Parathyroid adenoma (tissue), 2 donors: Measurements from ENCODE around the gene RHOD.

Experiments
- H2AFZ ChIP-seq: fragments of 300-600 bp; sonication (generic); one replicate; pipeline ENCODE4 v1.7.0; 2017; ENCODE audit warnings: antibody characterized with exemption, mild to moderate bottlenecking
- H3K27ac ChIP-seq: fragments of 300-600 bp; sonication (generic); one replicate; pipeline ENCODE4 v1.7.0; 2017
- H3K27me3 ChIP-seq: fragments of 300-600 bp; sonication (generic); one replicate; pipeline ENCODE4 v1.7.0; 2017; ENCODE audit warnings: low read length; ENCODE audit not compliant: control insufficient read depth, insufficient read depth
- H3K36me3 ChIP-seq: fragments of 300-600 bp; sonication (generic); one replicate; pipeline ENCODE4 v1.7.0; 2017; ENCODE audit warnings: low read length; ENCODE audit not compliant: control insufficient read depth, insufficient read depth
- H3K4me1 ChIP-seq: fragments of 300-600 bp; sonication (generic); one replicate; pipeline ENCODE4 v1.7.0; 2017; ENCODE audit warnings: control low read depth
- H3K4me2 ChIP-seq: fragments of 300-600 bp; sonication (generic); one replicate; pipeline ENCODE4 v1.7.0; 2017; ENCODE audit warnings: low read length
- H3K4me3 ChIP-seq: fragments of 300-600 bp; sonication (generic); one replicate; pipeline ENCODE4 v1.7.0; 2017; ENCODE audit warnings: low read depth, low read length
- H3K79me2 ChIP-seq: fragments of 300-600 bp; sonication (generic); one replicate; pipeline ENCODE4 v1.7.0; 2017; ENCODE audit warnings: control low read depth
- H3K9ac ChIP-seq: fragments of 300-600 bp; sonication (generic); one replicate; pipeline ENCODE4 v1.7.0; 2017; ENCODE audit warnings: mild to moderate bottlenecking
- H3K9me3 ChIP-seq: fragments of 300-600 bp; sonication (generic); one replicate; pipeline ENCODE4 v1.7.0; 2017; ENCODE audit warnings: low read length; ENCODE audit not compliant: control insufficient read depth
- TF ChIP-seq, protein P1 (sequence below): fragments of 300-600 bp; sonication (generic); IDR thresholded peaks from one replicate; pipeline ENCODE4 v1.7.0; 2017; ENCODE audit warnings: antibody characterized with exemption, mild to moderate bottlenecking
- donor health status: primary hyperparathyroidism.

The RHOD gene

DNA sequence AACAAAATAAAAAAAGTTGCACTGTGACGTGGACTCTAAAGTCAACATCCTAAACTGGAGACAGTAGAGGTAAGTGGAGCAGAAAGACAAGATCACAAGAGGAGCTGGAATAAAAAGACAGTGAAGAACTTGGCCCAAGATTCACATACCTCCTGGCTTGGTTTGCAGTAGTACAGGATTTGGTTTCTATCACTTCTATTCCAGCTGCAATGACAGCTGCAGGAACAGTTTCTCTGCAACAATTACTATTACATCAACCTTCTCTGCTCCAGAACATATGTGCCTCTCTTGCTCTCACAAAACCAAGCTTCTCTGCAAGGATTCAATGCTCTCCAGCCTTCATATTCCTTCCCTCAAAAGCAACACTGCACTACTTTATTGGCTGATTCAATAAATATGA is 54.6 kb downstream of the RHOD start:
- Histone ChIP-seq H3K9ac (no peak overlapping the region), H3K4me2 (no peak overlapping the region), H3K4me1 (peaks cover 8% of the 10 kb centered on the region), H3K27ac (no peak overlapping the region), H2AFZ (no peak overlapping the region), H3K9me3 (no peaks in the 10 kb centered on the region), H3K4me3 (no peak overlapping the region), H3K36me3 (no peaks in the 10 kb centered on the region), H3K27me3 (no peaks in the 10 kb centered on the region), H3K79me2 (no peaks in the 10 kb centered on the region)
- TF ChIP-seq, protein P1, sequence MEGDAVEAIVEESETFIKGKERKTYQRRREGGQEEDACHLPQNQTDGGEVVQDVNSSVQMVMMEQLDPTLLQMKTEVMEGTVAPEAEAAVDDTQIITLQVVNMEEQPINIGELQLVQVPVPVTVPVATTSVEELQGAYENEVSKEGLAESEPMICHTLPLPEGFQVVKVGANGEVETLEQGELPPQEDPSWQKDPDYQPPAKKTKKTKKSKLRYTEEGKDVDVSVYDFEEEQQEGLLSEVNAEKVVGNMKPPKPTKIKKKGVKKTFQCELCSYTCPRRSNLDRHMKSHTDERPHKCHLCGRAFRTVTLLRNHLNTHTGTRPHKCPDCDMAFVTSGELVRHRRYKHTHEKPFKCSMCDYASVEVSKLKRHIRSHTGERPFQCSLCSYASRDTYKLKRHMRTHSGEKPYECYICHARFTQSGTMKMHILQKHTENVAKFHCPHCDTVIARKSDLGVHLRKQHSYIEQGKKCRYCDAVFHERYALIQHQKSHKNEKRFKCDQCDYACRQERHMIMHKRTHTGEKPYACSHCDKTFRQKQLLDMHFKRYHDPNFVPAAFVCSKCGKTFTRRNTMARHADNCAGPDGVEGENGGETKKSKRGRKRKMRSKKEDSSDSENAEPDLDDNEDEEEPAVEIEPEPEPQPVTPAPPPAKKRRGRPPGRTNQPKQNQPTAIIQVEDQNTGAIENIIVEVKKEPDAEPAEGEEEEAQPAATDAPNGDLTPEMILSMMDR = no peak

DNA sequence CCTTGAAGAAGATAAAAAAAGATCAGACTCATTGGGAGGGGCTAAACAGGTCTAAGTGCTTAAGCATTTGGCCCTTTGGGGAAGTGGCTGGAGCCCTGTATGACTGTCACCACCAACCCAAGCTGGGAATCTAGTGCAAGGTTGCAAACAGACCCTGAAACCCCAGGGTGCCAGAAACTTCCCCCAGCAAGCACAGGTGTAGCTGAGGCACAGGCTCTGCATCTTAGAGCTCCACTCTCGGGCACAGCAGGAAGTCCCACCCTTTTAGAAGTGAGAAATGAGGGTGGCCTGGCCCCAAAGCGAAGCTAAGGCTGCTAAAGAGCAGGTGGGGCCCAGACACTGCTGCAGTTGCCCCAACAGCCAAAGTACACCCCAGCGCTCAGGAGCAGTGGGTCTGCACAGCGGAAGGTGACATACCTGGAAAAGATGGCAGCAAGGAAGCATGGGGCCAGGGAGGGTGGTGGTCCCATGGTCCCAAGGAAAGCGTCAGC is 56.6 kb downstream of the RHOD start:
- no peaks in the 10 kb centered on the region for H3K9me3 ChIP-seq
- H3K4me2 ChIP-seq = no peak overlapping the region
- H3K27me3 ChIP-seq = no peaks in the 10 kb centered on the region
- TF ChIP-seq, protein P1 = no peak
- H3K9ac ChIP-seq = no peak overlapping the region
- H2AFZ ChIP-seq = no peak overlapping the region
- H3K4me1 ChIP-seq = peaks cover 8% of the 10 kb centered on the region
- H3K4me3 ChIP-seq = no peak overlapping the region
- H3K79me2 ChIP-seq = no peaks in the 10 kb centered on the region
- H3K27ac ChIP-seq = no peak overlapping the region
- H3K36me3 ChIP-seq = no peaks in the 10 kb centered on the region

DNA sequence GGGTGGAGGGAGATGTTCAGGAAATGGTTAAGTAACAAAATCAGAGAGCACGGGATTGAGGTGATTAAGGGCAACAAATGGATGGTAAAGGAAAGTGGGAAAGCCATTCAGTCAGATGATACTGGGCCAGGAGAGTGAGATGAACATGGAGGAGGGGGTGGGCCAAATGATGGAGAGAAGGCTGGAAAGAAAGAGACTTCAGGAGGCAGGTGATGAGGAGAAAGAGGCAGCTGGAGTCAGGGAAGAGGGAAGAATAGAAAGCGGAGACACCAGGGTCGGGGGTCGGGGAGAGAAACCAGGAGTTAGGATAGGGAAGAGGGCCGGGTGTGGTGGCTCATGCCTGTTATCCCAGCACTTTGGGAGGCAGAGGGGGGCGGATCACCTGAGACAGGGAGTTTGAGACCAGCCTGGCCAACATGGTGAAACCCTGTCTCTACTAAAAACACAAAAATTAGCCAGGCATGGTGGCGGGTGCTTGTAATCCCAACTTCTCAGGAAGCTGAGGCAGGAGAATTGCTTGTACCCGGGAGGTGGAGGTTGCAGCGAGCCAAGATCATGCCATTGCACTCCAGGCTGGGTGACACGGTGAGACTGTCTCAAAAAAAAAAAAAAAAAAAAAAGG is 57.7 kb downstream of the RHOD start:
- no peak overlapping the region for H3K4me2 ChIP-seq
- no peak overlapping the region for H2AFZ ChIP-seq
- no peaks in the 10 kb centered on the region for H3K27me3 ChIP-seq
- no peak overlapping the region for H3K27ac ChIP-seq
- no peaks in the 10 kb centered on the region for H3K9me3 ChIP-seq
- H3K79me2 ChIP-seq = no peaks in the 10 kb centered on the region
- H3K4me1 ChIP-seq = peaks cover 8% of the 10 kb centered on the region
- TF ChIP-seq, protein P1 = no peak
- H3K36me3 ChIP-seq = no peaks in the 10 kb centered on the region
- H3K4me3 ChIP-seq = no peak overlapping the region
- no peak overlapping the region for H3K9ac ChIP-seq

DNA sequence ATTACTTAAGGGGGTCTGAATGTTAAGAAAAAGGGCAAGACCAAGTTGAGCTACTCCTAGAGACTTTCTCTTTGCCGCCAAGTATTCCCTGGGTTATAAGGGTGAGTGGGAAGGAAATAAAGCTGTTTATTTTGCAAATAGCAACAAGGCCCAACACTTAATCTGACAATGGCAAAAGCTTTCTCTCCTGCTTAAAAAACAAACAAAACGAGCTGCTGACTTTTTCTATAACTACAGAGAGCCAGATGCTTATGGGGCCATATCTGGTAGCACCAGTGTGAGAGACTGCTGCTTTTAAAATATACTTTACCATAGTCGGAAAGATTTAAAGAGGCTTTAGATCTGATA is 60.1 kb downstream of the RHOD start:
- Histone ChIP-seq H3K79me2 (no peaks in the 10 kb centered on the region), H3K4me1 (no peaks in the 10 kb centered on the region), H3K9me3 (no peaks in the 10 kb centered on the region), H2AFZ (peak overlapping the region; percentile 60), H3K4me2 (no peak overlapping the region), H3K9ac (no peak overlapping the region), H3K27ac (no peak overlapping the region), H3K36me3 (no peaks in the 10 kb centered on the region), H3K4me3 (no peak overlapping the region), H3K27me3 (no peaks in the 10 kb centered on the region)
- TF ChIP-seq, protein P1 = no peak

DNA sequence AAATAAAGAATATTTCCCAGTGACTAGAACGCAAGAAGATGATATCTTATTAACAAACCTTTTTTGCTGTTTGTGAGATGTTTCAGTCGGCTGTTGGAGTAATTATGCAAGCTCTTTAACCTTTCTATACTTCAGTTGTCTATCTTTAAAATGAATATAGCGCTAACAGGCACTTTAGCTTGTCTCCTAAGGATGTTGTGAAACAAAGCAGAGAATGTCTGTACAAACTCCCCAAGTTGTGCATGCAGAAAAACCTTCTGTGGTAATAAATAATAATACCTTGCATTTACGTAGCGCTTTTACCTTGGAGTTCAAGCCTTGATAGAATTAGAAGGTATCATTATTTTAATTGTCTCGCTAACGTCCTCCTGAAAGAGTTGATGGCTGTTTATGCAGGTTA is 60.5 kb downstream of the RHOD start:
- H3K9me3 ChIP-seq = no peaks in the 10 kb centered on the region
- peak overlapping the region; percentile 7 for H3K27ac ChIP-seq
- H3K27me3 ChIP-seq = no peaks in the 10 kb centered on the region
- H3K4me3 ChIP-seq = no peak overlapping the region
- H3K4me1 ChIP-seq = no peaks in the 10 kb centered on the region
- H2AFZ ChIP-seq = peak overlapping the region; percentile 60
- no peak overlapping the region for H3K9ac ChIP-seq
- no peaks in the 10 kb centered on the region for H3K79me2 ChIP-seq
- no peak overlapping the region for H3K4me2 ChIP-seq
- H3K36me3 ChIP-seq = no peaks in the 10 kb centered on the region
- TF ChIP-seq, protein P1 = no peak
